ENCODE data around the gene TRIM44. TPM values are rescaled to one million over a fixed set of nuclear protein-coding genes. Genes with fewer than 3 reads are reported as not detected.

TRIM44 gene
- polyA plus RNA-seq (ENCODE audit: insufficient read length in 4 of 4), result 10 to 100 TPM; 79.0 to 99.8 (median 95.1) TPM

GRCh38 chr11:35662649-35663407 lies at the start of gene TRIM44:
Gene TRIM44 (plus strand): TSS chr11:35662775. CDS start chr11:35663112, 337 bp downstream.
- peak in 3 of 4 donors; percentile 48 to 76 (median 72) for DNase-seq (ENCODE audit: low read depth in 4 of 4, low spot score in 3 of 4)

GRCh38 chr11:35614939-35615569 lies 47.5 kb upstream of the TRIM44 start:
- DNase-seq (ENCODE audit: low read depth in 4 of 4, low spot score in 3 of 4), result no peak

- DNase-seq (ENCODE audit: low read depth in 4 of 4, low spot score in 3 of 4), result peak in 1 of 4 donors; percentile 67
Observed at GRCh38 chr11:35615921-35616900, 46.4 kb upstream of the TRIM44 start.

- DNase-seq (ENCODE audit: low read depth in 4 of 4, low spot score in 3 of 4), result no peak
Observed at GRCh38 chr11:35617316-35617686, 45.3 kb upstream of the TRIM44 start.

- peak in 2 of 4 donors; percentile 55 to 57 for DNase-seq (ENCODE audit: low read depth in 4 of 4, low spot score in 3 of 4)
Observed at GRCh38 chr11:35617687-35618496, 44.7 kb upstream of the TRIM44 start, which contains the start of gene FJX1. Gene FJX1 (plus strand): TSS chr11:35618460. CDS start chr11:35618637, 177 bp downstream.

- DNase-seq (ENCODE audit: low read depth in 4 of 4, low spot score in 3 of 4), result no peak
Observed at GRCh38 chr11:35618497-35619115, 44.0 kb upstream of the TRIM44 start.

- peak in 1 of 4 donors; percentile 43 for DNase-seq (ENCODE audit: low read depth in 4 of 4, low spot score in 3 of 4)
Observed at GRCh38 chr11:35619116-35619854, 43.3 kb upstream of the TRIM44 start.

- no peak for DNase-seq (ENCODE audit: low read depth in 4 of 4, low spot score in 3 of 4)
Observed at GRCh38 chr11:35619855-35620640, 42.5 kb upstream of the TRIM44 start.

GRCh38 chr11:35620795-35621194 lies 41.8 kb upstream of the TRIM44 start:
- DNase-seq (ENCODE audit: low read depth in 4 of 4, low spot score in 3 of 4), result no peak

GRCh38 chr11:35621620-35622019 lies 41.0 kb upstream of the TRIM44 start:
- DNase-seq (ENCODE audit: low read depth in 4 of 4, low spot score in 3 of 4), result no peak

- no peak for DNase-seq (ENCODE audit: low read depth in 4 of 4, low spot score in 3 of 4)
Observed at GRCh38 chr11:35622070-35622469, 40.5 kb upstream of the TRIM44 start.

GRCh38 chr11:35623621-35624168 lies 38.9 kb upstream of the TRIM44 start:
- DNase-seq (ENCODE audit: low read depth in 4 of 4, low spot score in 3 of 4), result no peak

GRCh38 chr11:35624316-35624715 lies 38.3 kb upstream of the TRIM44 start:
- DNase-seq (ENCODE audit: low read depth in 4 of 4, low spot score in 3 of 4), result no peak

GRCh38 chr11:35624781-35625180 lies 37.8 kb upstream of the TRIM44 start:
- DNase-seq (ENCODE audit: low read depth in 4 of 4, low spot score in 3 of 4), result no peak

- DNase-seq (ENCODE audit: low read depth in 4 of 4, low spot score in 3 of 4), result no peak
Observed at GRCh38 chr11:35626501-35626900, 36.1 kb upstream of the TRIM44 start.

- DNase-seq (ENCODE audit: low read depth in 4 of 4, low spot score in 3 of 4), result no peak
Observed at GRCh38 chr11:35629511-35629910, 33.1 kb upstream of the TRIM44 start.

- no peak for DNase-seq (ENCODE audit: low read depth in 4 of 4, low spot score in 3 of 4)
Observed at GRCh38 chr11:35629914-35630313, 32.7 kb upstream of the TRIM44 start.

GRCh38 chr11:35631891-35632290 lies 30.7 kb upstream of the TRIM44 start:
- DNase-seq (ENCODE audit: low read depth in 4 of 4, low spot score in 3 of 4), result no peak

Measured in right renal pelvis (tissue), 4 donors.